Upper lobe of right lung (tissue), 1 donor: Measurements from ENCODE around the gene ABLIM2. TPM values are rescaled to one million over a fixed set of nuclear protein-coding genes. Genes with fewer than 3 reads are reported as not detected.

Experiments
- ATAC-seq: fragments of 200-7000 bp; cut with Tn5 transposase; one replicate; pipeline ENCODE4 v1.9.1; 2020; ENCODE audit warnings: mild to moderate bottlenecking, moderate library complexity
- DNase-seq: peaks from one replicate; pipeline ENCODE4 v3.0.0-alpha.2; 2020
- H3K27ac ChIP-seq: fragments of 200-600 bp; one replicate; pipeline ENCODE4 v1.8.0; 2022
- H3K27me3 ChIP-seq: fragments of 200-600 bp; one replicate; pipeline ENCODE4 v1.8.0; 2022; ENCODE audit warnings: mild to moderate bottlenecking
- H3K36me3 ChIP-seq: fragments of 200-600 bp; one replicate; pipeline ENCODE4 v1.8.0; 2022
- H3K4me1 ChIP-seq: fragments of 200-600 bp; one replicate; pipeline ENCODE4 v1.8.0; 2022
- H3K4me3 ChIP-seq: fragments of 200-600 bp; one replicate; pipeline ENCODE4 v1.8.0; 2022; ENCODE audit warnings: mild to moderate bottlenecking
- H3K9me3 ChIP-seq: fragments of 200-600 bp; one replicate; pipeline ENCODE4 v1.8.0; 2022
- intact Hi-C: fragments of 100-400 bp; cut with DNase I; formaldehyde crosslinking; loops from one replicate; pipeline ENCODE4 v1.11.0; 2022
- total RNA-seq: library from RNA; stranded (reverse); fragmentation: NEBNext Ultra II Directional; extraction: Animal tissue kit (Norgen Biotek cat#: 25700); gene quantifications from one replicate; pipeline ENCODE4 v1.2.1, GENCODE V29; 2021
- TF ChIP-seq, protein P1 (sequence below): fragments of 200-600 bp; IDR thresholded peaks from one replicate; pipeline ENCODE4 v1.8.0; 2022; ENCODE audit warnings: antibody characterized with exemption
- donor health status: DM: no; HTN: yes; CAD: no; lungs with severe emphysema.

The ABLIM2 gene
- total RNA-seq, 1 donor from 2014 or later: 12.7 TPM

DNA sequence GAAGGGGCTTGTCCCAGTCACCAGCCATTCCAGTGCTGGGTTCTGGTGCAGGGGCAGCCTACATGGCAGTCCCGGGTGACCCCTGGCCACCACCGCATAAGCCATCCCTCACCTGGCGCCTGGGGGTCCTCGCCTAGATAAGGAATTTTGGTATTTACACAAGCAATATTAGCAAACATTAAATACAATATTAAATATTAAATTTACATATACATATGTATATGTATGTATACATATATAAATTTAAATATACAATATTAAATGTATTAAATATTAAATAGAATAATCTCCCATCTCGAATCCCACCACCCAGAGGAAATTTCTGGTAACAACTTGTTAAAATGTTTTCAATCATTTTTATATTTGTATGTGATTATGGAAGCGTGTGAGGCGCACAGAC lies 114.4 kb downstream of the ABLIM2 start:
- H3K4me3 ChIP-seq: no peak overlapping the region
- H3K9me3 ChIP-seq: no peaks in the 10 kb centered on the region
- intact Hi-C loops: no loop called here
- no peak overlapping the region for H3K27ac ChIP-seq
- no peaks in the 10 kb centered on the region for H3K36me3 ChIP-seq
- DNase-seq (no peak), ATAC-seq (no peak)
- no peaks in the 10 kb centered on the region for H3K27me3 ChIP-seq
- no peaks in the 10 kb centered on the region for H3K4me1 ChIP-seq
- TF ChIP-seq, protein P1, sequence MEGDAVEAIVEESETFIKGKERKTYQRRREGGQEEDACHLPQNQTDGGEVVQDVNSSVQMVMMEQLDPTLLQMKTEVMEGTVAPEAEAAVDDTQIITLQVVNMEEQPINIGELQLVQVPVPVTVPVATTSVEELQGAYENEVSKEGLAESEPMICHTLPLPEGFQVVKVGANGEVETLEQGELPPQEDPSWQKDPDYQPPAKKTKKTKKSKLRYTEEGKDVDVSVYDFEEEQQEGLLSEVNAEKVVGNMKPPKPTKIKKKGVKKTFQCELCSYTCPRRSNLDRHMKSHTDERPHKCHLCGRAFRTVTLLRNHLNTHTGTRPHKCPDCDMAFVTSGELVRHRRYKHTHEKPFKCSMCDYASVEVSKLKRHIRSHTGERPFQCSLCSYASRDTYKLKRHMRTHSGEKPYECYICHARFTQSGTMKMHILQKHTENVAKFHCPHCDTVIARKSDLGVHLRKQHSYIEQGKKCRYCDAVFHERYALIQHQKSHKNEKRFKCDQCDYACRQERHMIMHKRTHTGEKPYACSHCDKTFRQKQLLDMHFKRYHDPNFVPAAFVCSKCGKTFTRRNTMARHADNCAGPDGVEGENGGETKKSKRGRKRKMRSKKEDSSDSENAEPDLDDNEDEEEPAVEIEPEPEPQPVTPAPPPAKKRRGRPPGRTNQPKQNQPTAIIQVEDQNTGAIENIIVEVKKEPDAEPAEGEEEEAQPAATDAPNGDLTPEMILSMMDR: no peak

DNA sequence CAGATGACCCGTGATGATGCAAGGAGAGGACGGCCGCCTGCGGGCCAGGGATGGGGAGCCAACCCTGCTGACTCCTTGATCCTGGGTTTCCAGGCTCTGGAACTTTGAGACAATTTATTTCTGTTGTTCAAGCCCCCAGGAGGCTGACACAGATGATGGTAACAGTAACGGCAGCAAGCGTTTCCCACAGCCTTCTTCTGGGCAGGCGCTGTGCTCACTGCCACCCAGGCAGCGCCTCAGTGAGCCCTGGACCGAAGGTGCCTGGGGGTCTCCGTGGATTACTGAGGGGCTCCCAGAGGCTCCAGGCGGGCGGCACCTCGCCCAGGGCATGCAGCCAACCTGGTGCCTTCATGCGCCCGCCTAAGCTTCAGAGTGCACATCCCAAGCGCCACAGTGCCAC lies 115.0 kb downstream of the ABLIM2 start:
- H3K4me3 ChIP-seq: no peak overlapping the region
- no peaks in the 10 kb centered on the region for H3K4me1 ChIP-seq
- no peaks in the 10 kb centered on the region for H3K9me3 ChIP-seq
- DNase-seq: no peak
- intact Hi-C loops: no loop called here
- no peaks in the 10 kb centered on the region for H3K27me3 ChIP-seq
- no peak for ATAC-seq
- TF ChIP-seq, protein P1: no peak
- no peaks in the 10 kb centered on the region for H3K36me3 ChIP-seq
- H3K27ac ChIP-seq: no peak overlapping the region

DNA sequence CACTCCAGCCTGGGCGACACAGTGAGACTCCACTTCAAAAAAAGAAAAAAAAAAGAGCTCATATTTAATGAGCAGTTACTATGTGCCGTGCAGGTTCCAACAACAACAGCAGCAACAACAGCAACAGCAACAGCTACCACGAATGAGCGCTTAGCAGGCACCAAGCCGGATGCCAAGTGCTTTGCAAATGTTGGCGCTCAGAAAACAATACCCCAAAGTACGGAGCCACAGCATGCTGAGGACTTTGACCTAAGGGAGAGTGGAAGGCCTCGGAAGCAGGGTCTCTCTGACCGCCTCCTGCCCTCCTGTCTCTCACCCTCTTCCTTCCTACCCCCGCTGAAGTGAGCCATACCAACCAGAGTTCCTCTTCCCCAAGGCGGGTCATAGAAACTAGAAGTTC lies 116.7 kb downstream of the ABLIM2 start:
- H3K4me3 ChIP-seq: no peak overlapping the region
- TF ChIP-seq, protein P1: no peak
- DNase-seq (no peak), ATAC-seq (no peak)
- H3K9me3 ChIP-seq: no peaks in the 10 kb centered on the region
- no peaks in the 10 kb centered on the region for H3K4me1 ChIP-seq
- H3K36me3 ChIP-seq: no peaks in the 10 kb centered on the region
- intact Hi-C loops: no loop called here
- H3K27me3 ChIP-seq: no peaks in the 10 kb centered on the region
- no peak overlapping the region for H3K27ac ChIP-seq

DNA sequence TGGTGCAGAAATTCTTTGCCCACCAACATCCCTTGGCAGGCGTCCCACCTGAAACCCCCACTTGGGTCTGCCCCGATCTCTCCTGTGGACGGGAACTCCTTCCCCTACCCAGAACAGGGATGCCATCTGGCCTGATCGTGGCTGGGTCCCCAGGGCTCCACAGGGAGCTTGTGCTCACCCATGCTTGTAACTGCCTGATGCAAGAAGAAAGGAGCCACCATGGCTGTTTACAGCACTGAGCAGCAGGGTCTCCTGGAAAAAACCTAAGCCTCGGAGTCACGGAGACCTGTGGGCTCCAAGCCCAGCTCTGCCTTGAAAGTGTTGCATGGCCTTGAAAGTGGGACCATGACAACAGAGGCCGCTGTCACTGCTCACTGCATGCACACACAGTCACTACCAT lies 117.4 kb downstream of the ABLIM2 start:
- intact Hi-C loops: no loop called here
- H3K4me3 ChIP-seq: no peak overlapping the region
- H3K27me3 ChIP-seq: no peaks in the 10 kb centered on the region
- ATAC-seq (no peak), DNase-seq (no peak)
- no peaks in the 10 kb centered on the region for H3K36me3 ChIP-seq
- TF ChIP-seq, protein P1: no peak
- no peaks in the 10 kb centered on the region for H3K4me1 ChIP-seq
- H3K27ac ChIP-seq: no peak overlapping the region
- H3K9me3 ChIP-seq: no peaks in the 10 kb centered on the region

DNA sequence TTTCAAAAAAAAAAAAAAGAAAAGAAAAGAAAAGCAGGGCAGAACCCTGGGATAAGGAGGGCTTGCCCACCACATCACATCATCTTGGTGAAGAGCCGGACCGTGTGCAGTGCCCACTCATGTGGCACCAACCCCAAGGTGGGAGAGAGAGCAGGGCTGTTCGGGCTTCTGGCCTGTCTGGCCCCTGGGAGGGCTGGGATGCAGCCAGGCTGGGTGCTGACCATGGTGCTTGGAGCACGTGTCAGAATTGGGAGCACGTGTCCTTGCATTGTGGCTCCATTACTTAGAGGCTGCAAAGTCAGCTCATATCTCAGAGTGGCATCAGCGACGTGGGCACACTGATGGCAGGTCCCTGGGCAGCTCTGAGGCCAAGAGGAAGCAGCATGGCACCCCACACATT lies 118.0 kb downstream of the ABLIM2 start:
- Histone ChIP-seq H3K4me3 (no peak overlapping the region), H3K4me1 (no peaks in the 10 kb centered on the region), H3K36me3 (no peaks in the 10 kb centered on the region), H3K27me3 (no peaks in the 10 kb centered on the region), H3K27ac (no peak overlapping the region), H3K9me3 (no peaks in the 10 kb centered on the region)
- no peak for DNase-seq
- TF ChIP-seq, protein P1: no peak
- ATAC-seq: no peak
- intact Hi-C loops: no loop called here

DNA sequence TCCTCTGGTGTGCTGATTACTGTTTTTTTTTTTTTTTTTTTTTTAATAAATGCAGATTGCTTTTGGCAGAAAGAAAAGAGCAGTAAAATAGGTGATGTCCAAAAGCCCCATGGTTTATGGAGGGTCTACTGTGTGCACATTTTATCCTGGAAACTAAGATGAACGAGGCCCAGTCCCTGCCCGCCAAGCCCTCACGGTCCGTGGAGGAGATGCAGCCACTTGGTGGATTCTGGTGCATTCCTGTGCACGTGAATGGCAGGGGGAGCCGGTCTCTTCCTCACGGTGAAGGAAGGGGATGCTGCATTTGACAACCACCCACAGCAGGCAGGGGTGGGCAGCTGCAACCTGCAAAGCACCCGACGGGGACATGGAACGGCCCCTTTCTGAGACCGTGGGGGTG lies 118.8 kb downstream of the ABLIM2 start:
- intact Hi-C loops: no loop called here
- H3K27me3 ChIP-seq: no peaks in the 10 kb centered on the region

More for the DNA sequence above, 118.8 kb downstream of the ABLIM2 start:
- Histone ChIP-seq H3K36me3 (no peaks in the 10 kb centered on the region), H3K4me1 (no peaks in the 10 kb centered on the region), H3K27ac (no peak overlapping the region), H3K4me3 (no peak overlapping the region), H3K9me3 (no peaks in the 10 kb centered on the region)
- ATAC-seq: no peak
- TF ChIP-seq, protein P1: no peak
- no peak for DNase-seq
